HL-60 (cell line): Measurements from ENCODE around the gene TBL3.

Experiments used
- CTCF ChIP-seq: IDR thresholded peaks from one replicate; pipeline ENCODE4 v1.5.1; 2011; ENCODE audit warnings: low read length, control low read depth, inconsistent platforms; ENCODE audit not compliant: insufficient read depth
- POLR2AphosphoS5 ChIP-seq: IDR thresholded peaks from 2 replicates; pipeline ENCODE4 v1.6.1; 2012; ENCODE audit warnings: low read depth
- SPI1 ChIP-seq: IDR thresholded peaks from 2 replicates; pipeline ENCODE4 v1.6.1; 2012; ENCODE audit warnings: low read depth, mild to moderate bottlenecking, borderline replicate concordance

- TF ChIP-seq CTCF (no peak), POLR2AphosphoS5 (no peak), SPI1 (no peak)
These were observed 32.9 kb upstream of the TBL3 start for GRCh38 chr16:1938910-1939309.
